A673 (cell line): ENCODE data around the gene SMPX. TPM values are rescaled to one million over a fixed set of nuclear protein-coding genes. Genes with fewer than 3 reads are reported as not detected.

Source experiments
- BruUV-seq: library from RNA; stranded (reverse); fragments of 400-500 nt; replicated peaks from 2 replicates; lab custom pipeline; 2021; lab: Mats Ljungman, UMichigan
- CTCF ChIA-PET: fragments of 300-600 bp; sonication (Branson Sonifier 250); formaldehyde crosslinking; loops from one replicate; lab custom pipeline; 2022; ENCODE audit warnings: antibody characterized with exemption; lab: Charles Lee
- POLR2A ChIA-PET: fragments of 300-600 bp; sonication (Branson Sonifier 250); formaldehyde crosslinking; loops from one replicate; lab custom pipeline; 2022; ENCODE audit warnings: antibody characterized with exemption; ENCODE audit not compliant: low non-redundant PET; lab: Charles Lee
- DNase-seq: peaks from one replicate; pipeline ENCODE4 v3.0.0-alpha.2; 2015; ENCODE audit warnings: low spot score
- H3K27ac ChIP-seq: fragments of 200-600 bp; sonication (generic); 2 replicates; pipeline ENCODE4 v1.5.1; 2016; ENCODE audit warnings: mixed run types, low read depth, mild to moderate bottlenecking, mixed read lengths, antibody characterized with exemption, low read length; ENCODE audit not compliant: poor library complexity, severe bottlenecking
- H3K27me3 ChIP-seq: fragments of 200-600 bp; sonication (generic); replicated peaks from 2 replicates; pipeline ENCODE4 v1.6.1; 2017; ENCODE audit warnings: mixed run types, low read depth, mild to moderate bottlenecking, mixed read lengths, antibody characterized with exemption, low read length; ENCODE audit not compliant: insufficient read depth, poor library complexity
- H3K36me3 ChIP-seq: fragments of 200-600 bp; sonication (generic); 2 replicates; pipeline ENCODE4 v1.6.1; 2016; ENCODE audit warnings: mixed run types, mild to moderate bottlenecking, mixed read lengths, antibody characterized with exemption, low read length; ENCODE audit not compliant: insufficient read depth, poor library complexity, severe bottlenecking
- H3K4me1 ChIP-seq: fragments of 200-600 bp; sonication (generic); 2 replicates; pipeline ENCODE4 v1.6.1; 2017; ENCODE audit warnings: mixed run types, mild to moderate bottlenecking, mixed read lengths, antibody characterized with exemption, low read length; ENCODE audit not compliant: insufficient read depth, poor library complexity, severe bottlenecking
- H3K4me3 ChIP-seq: fragments of 200-600 bp; sonication (generic); 2 replicates; pipeline ENCODE4 v1.5.1; 2016; ENCODE audit warnings: low read depth, mixed run types, mild to moderate bottlenecking, mixed read lengths, low read length; ENCODE audit not compliant: poor library complexity, severe bottlenecking
- H3K9me3 ChIP-seq: fragments of 200-600 bp; sonication (generic); 2 replicates; pipeline ENCODE4 v1.6.1; 2016; ENCODE audit warnings: mixed run types, low read depth, mild to moderate bottlenecking, mixed read lengths, antibody characterized with exemption, low read length; ENCODE audit not compliant: poor library complexity, severe bottlenecking
- CTCF ChIP-seq: fragments of 300-800, 200-600 bp; sonication (generic); conservative IDR thresholded peaks from 2 replicates; pipeline ENCODE4 v1.5.1; 2017; ENCODE audit warnings: low read depth, mild to moderate bottlenecking, antibody characterized with exemption, low read length, moderate library complexity, mixed read lengths
- EZH2 ChIP-seq: fragments of 200-600 bp; sonication (generic); IDR thresholded peaks from 2 replicates; pipeline ENCODE4 v1.6.1; 2017; ENCODE audit warnings: borderline replicate concordance, low read depth, mild to moderate bottlenecking, mixed read lengths, antibody characterized with exemption, low read length; ENCODE audit not compliant: poor library complexity, severe bottlenecking
- intact Hi-C: fragments of 100-400 bp; cut with micrococcal nuclease; formaldehyde crosslinking; loops from one replicate; pipeline ENCODE4 v1.10.0; 2022; ENCODE audit not compliant: unreplicated experiment
- total RNA-seq: library from RNA; stranded (reverse); gene quantifications from 2 replicates; pipeline ENCODE4 v1.2.3, GENCODE V29; 2021

Gene SMPX
- total RNA-seq, 1 experiment from 2014 or later, result not detected

GRCh38 chrX:21802054-21802670 is 44.2 kb upstream of the SMPX start:
- ChIA-PET CTCF (no interaction called here), POLR2A (no interaction called here)
- Histone ChIP-seq H3K36me3 (no peaks in the 10 kb centered on the region), H3K27me3 (no peaks in the 10 kb centered on the region), H3K4me1 (no peaks in the 10 kb centered on the region), H3K9me3 (no peaks in the 10 kb centered on the region), H3K27ac (no peak overlapping the region), H3K4me3 (no peak overlapping the region)
- TF ChIP-seq EZH2 (no peak), CTCF (no peak)
- peak; percentile 1 for DNase-seq
- intact Hi-C loops, result no loop called here
- BruUV-seq, result no TSS peak

DNA sequence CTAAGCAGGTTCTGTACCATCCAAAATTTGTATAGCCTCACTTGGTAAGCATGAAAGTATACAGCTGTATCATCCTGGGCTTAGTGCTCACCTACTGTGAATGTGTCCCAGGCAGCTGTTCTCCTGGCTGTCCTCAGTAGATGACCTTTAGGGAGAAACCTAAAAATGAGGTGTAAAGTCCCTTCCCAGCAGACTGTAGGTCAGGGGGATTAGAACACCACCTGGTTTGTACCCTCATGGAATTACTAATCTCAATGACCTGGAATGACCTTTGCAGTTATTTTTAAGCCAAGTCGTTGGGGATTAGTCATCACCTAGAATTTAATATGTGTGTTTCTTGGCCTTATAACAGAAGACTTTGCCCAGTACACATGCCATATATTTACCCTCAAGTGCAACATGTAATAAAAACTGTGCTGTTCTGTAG is 42.4 kb upstream of the SMPX start:
- ChIA-PET POLR2A (no interaction called here), CTCF (no interaction called here)
- BruUV-seq, result no TSS peak
- no peak overlapping the region for H3K27ac ChIP-seq
- H3K36me3 ChIP-seq, result no peaks in the 10 kb centered on the region
- intact Hi-C loops, result no loop called here
- no peak overlapping the region for H3K4me3 ChIP-seq
- H3K4me1 ChIP-seq, result no peaks in the 10 kb centered on the region
- no peaks in the 10 kb centered on the region for H3K9me3 ChIP-seq
- no peak for DNase-seq
- TF ChIP-seq EZH2 (no peak), CTCF (no peak)
- H3K27me3 ChIP-seq, result no peaks in the 10 kb centered on the region

DNA sequence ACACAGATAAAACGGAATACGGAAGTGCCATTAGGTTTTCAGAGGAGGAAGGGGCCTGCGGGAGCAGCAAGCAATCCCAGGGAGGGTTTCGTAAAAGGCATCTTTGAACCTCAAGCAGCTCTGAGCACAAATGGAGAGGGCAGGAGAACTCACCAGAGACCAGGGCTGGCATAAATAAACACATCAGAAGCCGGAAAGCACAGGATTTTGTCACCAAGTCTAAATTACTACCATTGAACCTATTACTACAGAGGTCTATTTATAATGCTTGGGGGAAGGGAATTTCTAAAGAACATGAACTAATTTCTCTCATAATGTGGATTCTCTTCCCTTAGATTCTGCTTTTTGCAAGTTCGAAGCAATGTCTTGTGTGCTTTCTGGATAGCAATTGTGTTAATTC is 41.9 kb upstream of the SMPX start:
- BruUV-seq, result no TSS peak
- CTCF ChIA-PET, result no interaction called here
- no peak for TF ChIP-seq CTCF
- no peak for TF ChIP-seq EZH2
- POLR2A ChIA-PET, result no interaction called here
- no peaks in the 10 kb centered on the region for H3K36me3 ChIP-seq
- intact Hi-C loops, result no loop called here
- no peak for DNase-seq
- no peaks in the 10 kb centered on the region for H3K4me1 ChIP-seq
- H3K9me3 ChIP-seq, result no peaks in the 10 kb centered on the region
- H3K4me3 ChIP-seq, result no peak overlapping the region
- no peaks in the 10 kb centered on the region for H3K27me3 ChIP-seq
- no peak overlapping the region for H3K27ac ChIP-seq
